Body of pancreas (tissue), 4 donors: ENCODE results near the gene FXN. TPM values are rescaled to one million over a fixed set of nuclear protein-coding genes. Genes with fewer than 3 reads are reported as not detected.
"Not testable (repeated sequence)": the region's sequence is repeated elsewhere in the genome, so short reads cannot be mapped to it uniquely, and the experiment has no call there.

ENCODE experiments used
- ATAC-seq: fragments of 150-250 bp; one replicate; pipeline ENCODE4 v1.9.1; 2016
- DNase-seq, 4 donors: peaks; one replicate each; pipeline ENCODE4 v3.0.0-alpha.2; 2019
- H3K27ac ChIP-seq, 4 donors: fragments of 200-600 bp; sonication (generic); 1 replicate in 3 of 4; 2 replicates in 1 of 4; pipeline versions ENCODE4 v1.5.1 to v1.6.1; 2016 to 2019; ENCODE audit warnings: mild to moderate bottlenecking in 1 of 4, mixed read lengths in 1 of 4, moderate library complexity in 1 of 4
- H3K27me3 ChIP-seq, 2 donors: fragments of 200-600 bp; sonication (generic); one replicate each; pipeline ENCODE4 v1.6.0; 2016; ENCODE audit warnings: mild to moderate bottlenecking in 1 of 2
- H3K36me3 ChIP-seq, 2 donors: fragments of 200-600 bp; sonication (generic); replicated peaks in 1 of 2; 2 replicates each; pipeline ENCODE4 v1.5.1; 2016; ENCODE audit warnings: low read depth in 2 of 2; ENCODE audit not compliant: insufficient read depth in 1 of 2
- H3K4me1 ChIP-seq: fragments of 200-600 bp; sonication (generic); one replicate; pipeline ENCODE4 v1.6.0; 2016
- H3K4me3 ChIP-seq, 2 donors: fragments of 200-600 bp; sonication (generic); 1 replicate in 1 of 2; 2 replicates in 1 of 2; pipeline ENCODE4 v1.5.1; 2016 to 2019
- H3K9me3 ChIP-seq, 3 donors: fragments of 200-600 bp; sonication (generic); 1 replicate in 2 of 3; 2 replicates in 1 of 3; pipeline ENCODE4 v1.5.1; 2016
- POLR2A ChIP-seq, 3 donors: fragments of 450-650 bp; IDR thresholded peaks; one replicate each; pipeline ENCODE4 v1.6.1; 2016; ENCODE audit warnings: antibody characterized with exemption in 3 of 3, mild to moderate bottlenecking in 2 of 3
- WGBS, 2 donors: methylation state at CpG; one replicate each; pipeline ENCODE4 v1.1.5; 2017; 5-methylcytosine and 5-hydroxymethylcytosine counted together
- intact Hi-C: fragments of 100-400 bp; cut with DNase I; formaldehyde crosslinking; loops from one replicate; pipeline ENCODE4 v1.15.1; 2023
- total RNA-seq, 2 donors: library from RNA; depleted of rRNA; stranded (reverse); fragments of >200 nt; gene quantifications; one replicate each; pipeline ENCODE4 v1.1.0, GENCODE V29; 2016
- TF ChIP-seq, protein P1 (sequence below), 7 experiments: fragments of 450-650 bp in 4 of 7; fragments of 200-600 bp in 3 of 7; sonication (generic) in 3 of 7; IDR thresholded peaks; one replicate each; pipeline ENCODE4 v1.5.1; 2016 to 2019; ENCODE audit warnings: antibody characterized with exemption in 7 of 7

The FXN gene
- total RNA-seq, 2 donors from 2014 or later, result 3.1 to 6.9 TPM

DNA sequence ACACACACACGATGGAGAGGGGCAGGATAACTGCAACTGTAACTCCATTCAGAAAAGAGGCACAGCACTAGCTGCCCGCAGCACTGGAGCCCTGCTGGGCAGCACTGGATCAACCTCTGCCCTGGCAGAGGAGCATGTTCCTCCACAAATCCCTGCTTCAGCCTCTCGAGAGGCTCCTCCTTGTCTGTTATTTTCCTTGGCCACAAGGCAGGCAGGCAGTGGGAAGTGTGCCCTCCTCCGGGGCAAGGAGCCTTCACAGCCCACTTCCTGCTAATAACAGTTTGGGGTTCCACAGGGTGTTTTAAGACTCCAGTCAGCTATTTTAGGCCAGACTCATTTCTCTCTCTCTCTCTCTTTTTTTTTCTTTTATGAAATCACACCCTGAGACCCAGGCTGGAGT lies 11.8 kb downstream of the FXN start:
- peaks cover 0 to 10% of the 10 kb centered on the region in 2 donors for H3K36me3 ChIP-seq
- ATAC-seq (no peak), DNase-seq (no peak)
- H3K4me3 ChIP-seq, result no peak overlapping the region
- intact Hi-C loops, result loop anchor here (5.0 kb wide), 1 partner anchor 150 kb away; no protein-coding TSS in a partner anchor
- H3K27ac ChIP-seq, result no peak overlapping the region
- TF ChIP-seq, protein P1, sequence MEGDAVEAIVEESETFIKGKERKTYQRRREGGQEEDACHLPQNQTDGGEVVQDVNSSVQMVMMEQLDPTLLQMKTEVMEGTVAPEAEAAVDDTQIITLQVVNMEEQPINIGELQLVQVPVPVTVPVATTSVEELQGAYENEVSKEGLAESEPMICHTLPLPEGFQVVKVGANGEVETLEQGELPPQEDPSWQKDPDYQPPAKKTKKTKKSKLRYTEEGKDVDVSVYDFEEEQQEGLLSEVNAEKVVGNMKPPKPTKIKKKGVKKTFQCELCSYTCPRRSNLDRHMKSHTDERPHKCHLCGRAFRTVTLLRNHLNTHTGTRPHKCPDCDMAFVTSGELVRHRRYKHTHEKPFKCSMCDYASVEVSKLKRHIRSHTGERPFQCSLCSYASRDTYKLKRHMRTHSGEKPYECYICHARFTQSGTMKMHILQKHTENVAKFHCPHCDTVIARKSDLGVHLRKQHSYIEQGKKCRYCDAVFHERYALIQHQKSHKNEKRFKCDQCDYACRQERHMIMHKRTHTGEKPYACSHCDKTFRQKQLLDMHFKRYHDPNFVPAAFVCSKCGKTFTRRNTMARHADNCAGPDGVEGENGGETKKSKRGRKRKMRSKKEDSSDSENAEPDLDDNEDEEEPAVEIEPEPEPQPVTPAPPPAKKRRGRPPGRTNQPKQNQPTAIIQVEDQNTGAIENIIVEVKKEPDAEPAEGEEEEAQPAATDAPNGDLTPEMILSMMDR (IDR thresholded peaks at IDR 0.05), result no peak
- TF ChIP-seq POLR2A (IDR thresholded peaks at IDR 0.05), result no peak
- H3K4me1 ChIP-seq, result peaks cover 3% of the 10 kb centered on the region
- H3K9me3 ChIP-seq, result no peaks in the 10 kb centered on the region
- WGBS, 2 donors, result 57% methylated on average over 3 to 4 of the region's 4 CpGs
- no peaks in the 10 kb centered on the region for H3K27me3 ChIP-seq

DNA sequence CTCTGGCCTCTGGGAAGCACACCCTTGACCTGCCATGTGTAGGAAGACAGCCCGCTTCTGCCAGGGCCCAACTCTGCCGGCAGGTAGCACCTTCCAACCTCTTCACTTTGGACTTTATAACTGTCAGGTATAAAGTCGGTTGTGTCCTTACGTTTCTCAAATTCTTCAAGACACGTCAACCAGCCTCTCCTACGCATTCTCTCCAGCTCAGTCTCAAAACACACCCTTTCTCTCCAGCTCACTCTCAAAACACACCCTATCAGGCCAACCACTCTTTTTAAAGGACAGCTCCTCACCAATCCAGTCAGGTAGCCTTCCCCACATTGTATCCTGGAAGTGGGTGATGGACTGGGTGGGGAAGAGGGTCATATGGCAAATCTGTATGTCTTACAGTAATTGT lies 13.5 kb downstream of the FXN start:
- Histone ChIP-seq H3K4me1 (peaks cover 3% of the 10 kb centered on the region), H3K27ac (no peak overlapping the region), H3K27me3 (no peaks in the 10 kb centered on the region), H3K9me3 (no peaks in the 10 kb centered on the region), H3K36me3 (peaks cover 0 to 10% of the 10 kb centered on the region in 2 donors), H3K4me3 (no peak overlapping the region)
- no peak for DNase-seq
- WGBS, 2 donors, result 82% methylated on average over 6 of the region's 6 CpGs
- ATAC-seq, result no peak
- TF ChIP-seq, protein P1 (IDR thresholded peaks at IDR 0.05), result no peak
- TF ChIP-seq POLR2A (IDR thresholded peaks at IDR 0.05), result no peak
- intact Hi-C loops, result loop anchor here (5.0 kb wide), 1 partner anchor 148 kb away; no protein-coding TSS in a partner anchor

GRCh38 chr9:69050936-69051335 lies 15.4 kb downstream of the FXN start:
- WGBS, 2 donors, result 85 to 90% methylated on average over 12 of the region's 12 CpGs
- DNase-seq, intact Hi-C loops, H3K27me3 ChIP-seq, H3K27ac ChIP-seq, H3K4me3 ChIP-seq, H3K4me1 ChIP-seq, H3K9me3 ChIP-seq, ATAC-seq: not testable (repeated sequence)
- peaks cover 0 to 10% of the 10 kb centered on the region in 2 donors for H3K36me3 ChIP-seq

DNA sequence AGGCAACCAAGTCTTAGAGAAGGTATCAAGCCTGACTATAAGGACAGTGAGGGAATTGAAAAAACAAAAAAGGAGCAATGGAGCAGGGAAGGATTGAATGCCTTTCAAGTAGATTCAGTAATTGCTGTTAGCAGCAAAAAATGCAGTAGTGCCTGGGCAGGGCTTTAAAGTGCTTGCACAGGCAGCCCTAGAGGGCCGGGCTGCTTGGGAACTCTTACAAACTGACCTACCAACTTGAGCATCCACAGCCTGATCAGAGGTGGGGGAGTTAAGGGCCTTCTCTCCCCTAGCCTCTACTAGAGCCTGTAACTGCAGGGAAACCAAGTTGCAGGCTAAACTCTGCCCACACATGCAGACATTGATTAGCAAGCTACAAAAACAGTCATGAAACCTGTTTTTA lies 19.4 kb downstream of the FXN start:
- intact Hi-C loops, result no loop called here
- H3K4me3 ChIP-seq, result no peak overlapping the region
- 58 to 79% methylated on average over 1 of the region's 1 CpG for WGBS, 2 donors
- no peak for ATAC-seq
- H3K9me3 ChIP-seq, result no peaks in the 10 kb centered on the region
- H3K36me3 ChIP-seq, result no peaks in the 10 kb centered on the region
- H3K27ac ChIP-seq, result no peak overlapping the region
- H3K4me1 ChIP-seq, result no peaks in the 10 kb centered on the region
- no peak for TF ChIP-seq POLR2A (IDR thresholded peaks at IDR 0.05)
- TF ChIP-seq, protein P1 (IDR thresholded peaks at IDR 0.05), result no peak
- no peaks in the 10 kb centered on the region for H3K27me3 ChIP-seq
- no peak for DNase-seq

DNA sequence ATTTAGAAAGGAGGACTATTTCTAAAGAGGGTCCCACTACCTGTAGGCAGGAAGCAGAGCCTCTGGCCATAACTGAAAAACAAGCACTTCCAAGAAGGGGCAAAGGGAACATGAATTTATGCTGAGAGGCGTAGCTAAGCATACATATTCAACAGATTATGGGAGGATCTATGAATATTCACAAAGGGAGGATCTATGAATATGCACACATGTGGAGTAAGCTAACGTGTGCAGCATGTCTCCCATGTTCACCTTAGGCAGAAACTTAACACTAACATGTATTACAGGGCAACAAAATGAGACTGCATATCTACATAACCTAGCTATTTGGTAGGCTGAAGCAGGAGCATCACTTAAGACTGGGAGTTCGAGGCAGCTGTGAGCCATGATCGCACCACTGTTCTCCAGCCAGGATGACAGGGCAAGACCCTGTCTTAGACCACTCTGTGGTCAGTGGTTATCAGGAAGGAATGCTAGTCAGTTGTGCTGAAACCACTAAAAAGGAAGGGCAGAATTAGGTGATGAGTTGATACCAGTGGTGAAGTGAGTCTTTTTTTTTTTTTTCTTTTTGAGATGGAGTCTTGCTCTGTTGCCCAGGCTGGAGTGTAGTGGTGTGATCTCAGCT lies 20.8 kb downstream of the FXN start:
- Histone ChIP-seq H3K9me3 (no peaks in the 10 kb centered on the region), H3K27me3 (no peaks in the 10 kb centered on the region), H3K27ac (no peak overlapping the region), H3K36me3 (no peaks in the 10 kb centered on the region), H3K4me1 (no peaks in the 10 kb centered on the region), H3K4me3 (no peak overlapping the region)
- 81 to 89% methylated on average over 4 of the region's 4 CpGs for WGBS, 2 donors
- intact Hi-C loops, result no loop called here
- DNase-seq (no peak), ATAC-seq (no peak)
- TF ChIP-seq POLR2A (IDR thresholded peaks at IDR 0.05), result no peak
- TF ChIP-seq, protein P1 (IDR thresholded peaks at IDR 0.05), result no peak
